IPS DF 6.9 (cell line): ENCODE measurements around the gene EFNA4.

Experiments
- DNase-seq: peaks from one replicate; pipeline ENCODE4 v3.0.0-alpha.2; 2013; ENCODE audit warnings: low read depth, low spot score
- H3K27ac ChIP-seq: one replicate; pipeline ENCODE4 v1.5.1; 2013; ENCODE audit warnings: low read length, control low read depth
- H3K27me3 ChIP-seq: 2 replicates; pipeline ENCODE4 v1.6.1; 2013; ENCODE audit warnings: mild to moderate bottlenecking, low read length; ENCODE audit not compliant: control insufficient read depth, insufficient read depth
- H3K36me3 ChIP-seq: 2 replicates; pipeline ENCODE4 v1.6.1; 2013; ENCODE audit warnings: low read length; ENCODE audit not compliant: control insufficient read depth, insufficient read depth
- H3K4me1 ChIP-seq: 2 replicates; pipeline ENCODE4 v1.6.1; 2013; ENCODE audit warnings: low read length; ENCODE audit not compliant: control insufficient read depth, insufficient read depth
- H3K4me3 ChIP-seq: 2 replicates; pipeline ENCODE4 v1.5.1; 2013; ENCODE audit warnings: mild to moderate bottlenecking, low read length
- H3K9me3 ChIP-seq: 2 replicates; pipeline ENCODE4 v1.6.1; 2013; ENCODE audit warnings: low read length, inconsistent platforms; ENCODE audit not compliant: control insufficient read depth, insufficient read depth
- WGBS: extraction: QIAGEN DNeasy Blood & Tissue Kit; methylation state at CpG from one replicate; pipeline ENCODE4 v1.1.7; 2013; ENCODE audit warnings: mixed read lengths, missing lambda C conversion rate; ENCODE audit not compliant: insufficient read length, insufficient coverage; 5-methylcytosine and 5-hydroxymethylcytosine counted together

Gene EFNA4

GRCh38 chr1:155092131-155092530 is 28.6 kb downstream of the EFNA4 start:
- Histone ChIP-seq H3K27me3 (no peaks in the 10 kb centered on the region), H3K36me3 (no peaks in the 10 kb centered on the region), H3K27ac (no peak overlapping the region), H3K9me3 (no peaks in the 10 kb centered on the region), H3K4me3 (no peak overlapping the region), H3K4me1 (peaks cover 8% of the 10 kb centered on the region; the same call in 1 of the 2 replicates)
- DNase-seq, result no peak
- WGBS, result no CpG with 5 or more reads among the region's 6 CpGs

DNA sequence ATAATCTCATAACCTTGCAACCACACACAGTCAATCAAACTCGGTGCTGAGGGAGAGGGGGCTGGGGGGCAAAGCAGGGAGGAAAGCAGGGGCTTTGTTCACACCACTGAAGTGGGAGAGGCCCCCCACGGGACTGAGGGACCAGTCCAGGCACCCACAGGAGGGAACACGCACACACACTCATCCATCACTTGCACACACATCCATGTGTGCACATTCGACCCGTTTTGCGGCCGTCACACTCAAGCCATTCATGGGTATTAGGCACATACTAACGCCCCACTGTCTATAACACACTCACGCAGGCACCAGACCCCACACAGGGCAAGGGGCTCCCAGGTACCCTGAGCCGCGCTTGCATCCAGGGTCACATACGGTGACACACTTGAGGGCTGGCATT is 29.1 kb downstream of the EFNA4 start:
- WGBS, result no CpG with 5 or more reads among the region's 12 CpGs
- Histone ChIP-seq H3K36me3 (no peaks in the 10 kb centered on the region), H3K4me1 (peaks cover 8% of the 10 kb centered on the region; the same call in 1 of the 2 replicates), H3K27ac (no peak overlapping the region), H3K27me3 (no peaks in the 10 kb centered on the region), H3K9me3 (no peaks in the 10 kb centered on the region), H3K4me3 (no peak overlapping the region)
- no peak for DNase-seq

GRCh38 chr1:155093911-155094621 is 30.5 kb downstream of the EFNA4 start:
- H3K27me3 ChIP-seq, result no peaks in the 10 kb centered on the region
- no peaks in the 10 kb centered on the region for H3K9me3 ChIP-seq
- no peak overlapping the region for H3K27ac ChIP-seq
- peaks cover 8% of the 10 kb centered on the region; the same call in 1 of the 2 replicates for H3K4me1 ChIP-seq
- H3K4me3 ChIP-seq, result no peak overlapping the region
- DNase-seq, result no peak
- no peaks in the 10 kb centered on the region for H3K36me3 ChIP-seq
- no CpG with 5 or more reads among the region's 13 CpGs for WGBS

DNA sequence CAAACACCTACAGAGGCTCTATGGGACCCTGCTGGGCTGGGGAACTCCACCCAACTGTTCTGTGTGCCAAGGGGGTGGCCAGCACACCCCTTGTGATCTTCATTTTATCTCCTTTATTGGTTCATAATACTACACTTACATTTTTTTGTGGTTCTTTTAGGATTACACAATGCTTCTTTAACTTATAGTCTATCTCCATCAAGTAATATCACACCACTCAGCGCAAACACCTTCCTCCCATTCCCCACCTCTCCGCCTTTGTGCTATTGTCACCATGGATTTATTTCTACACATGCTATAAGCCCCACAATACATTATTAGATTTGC is 31.0 kb downstream of the EFNA4 start:
- H3K4me3 ChIP-seq, result no peak overlapping the region
- H3K27me3 ChIP-seq, result no peaks in the 10 kb centered on the region
- H3K27ac ChIP-seq, result no peak overlapping the region
- H3K4me1 ChIP-seq, result peaks cover 8% of the 10 kb centered on the region; the same call in 1 of the 2 replicates
- WGBS, result no CpG with 5 or more reads among the region's 2 CpGs
- H3K36me3 ChIP-seq, result no peaks in the 10 kb centered on the region
- no peak for DNase-seq
- no peaks in the 10 kb centered on the region for H3K9me3 ChIP-seq

DNA sequence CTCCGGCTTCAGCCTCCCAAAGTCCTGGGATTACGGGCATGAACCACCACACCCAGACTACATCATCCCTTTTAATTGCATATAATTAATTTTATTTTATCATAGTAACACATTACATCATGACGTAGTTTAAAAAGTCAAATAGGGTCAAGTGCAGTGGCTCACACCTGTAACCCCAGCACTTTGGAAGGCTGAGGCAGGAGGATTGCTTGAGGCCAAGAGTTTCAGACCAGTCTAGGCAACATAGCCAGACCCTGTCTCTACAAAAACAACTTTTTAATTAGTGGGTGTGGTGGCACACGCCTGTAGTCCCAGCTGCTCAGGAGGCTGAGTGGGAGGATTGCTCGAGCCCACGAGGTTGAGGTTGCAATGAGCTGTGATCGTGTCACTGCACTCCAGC is 35.8 kb downstream of the EFNA4 start:
- no peaks in the 10 kb centered on the region for H3K4me1 ChIP-seq
- no peak overlapping the region for H3K27ac ChIP-seq
- no peak for DNase-seq
- H3K4me3 ChIP-seq, result no peak overlapping the region
- no peaks in the 10 kb centered on the region for H3K36me3 ChIP-seq
- no CpG with 5 or more reads among the region's 7 CpGs for WGBS
- no peaks in the 10 kb centered on the region for H3K9me3 ChIP-seq
- no peaks in the 10 kb centered on the region for H3K27me3 ChIP-seq

GRCh38 chr1:155103325-155103724 is 39.8 kb downstream of the EFNA4 start:
- Histone ChIP-seq H3K27me3 (no peaks in the 10 kb centered on the region), H3K9me3 (no peaks in the 10 kb centered on the region), H3K27ac (no peak overlapping the region), H3K4me1 (no peaks in the 10 kb centered on the region; the same call in 1 of the 2 replicates), H3K4me3 (no peak overlapping the region), H3K36me3 (no peaks in the 10 kb centered on the region)
- no peak for DNase-seq
- WGBS, result no CpG with 5 or more reads among the region's 9 CpGs

- WGBS, result no CpG with 5 or more reads among the region's 7 CpGs
- no peak for DNase-seq
- H3K27me3 ChIP-seq, result no peaks in the 10 kb centered on the region
- H3K27ac ChIP-seq, result no peak overlapping the region
- no peak overlapping the region for H3K4me3 ChIP-seq
- no peaks in the 10 kb centered on the region for H3K9me3 ChIP-seq
- H3K36me3 ChIP-seq, result no peaks in the 10 kb centered on the region
- no peaks in the 10 kb centered on the region; the same call in 1 of the 2 replicates for H3K4me1 ChIP-seq
Observed at GRCh38 chr1:155104605-155105534, 41.3 kb downstream of the EFNA4 start.

GRCh38 chr1:155105604-155106011 is 42.1 kb downstream of the EFNA4 start:
- no peak overlapping the region for H3K4me3 ChIP-seq

GRCh38 chr1:155106862-155107261 is 43.3 kb downstream of the EFNA4 start:
- Histone ChIP-seq H3K27me3 (no peaks in the 10 kb centered on the region; the same call in 1 of the 2 replicates), H3K4me1 (no peaks in the 10 kb centered on the region; the same call in 1 of the 2 replicates), H3K27ac (no peak overlapping the region), H3K4me3 (no peak overlapping the region), H3K9me3 (no peaks in the 10 kb centered on the region), H3K36me3 (no peaks in the 10 kb centered on the region)
- no peak for DNase-seq
- no CpG with 5 or more reads among the region's 6 CpGs for WGBS

More at GRCh38 chr1:155105604-155106011, 42.1 kb downstream of the EFNA4 start:
- H3K36me3 ChIP-seq, result no peaks in the 10 kb centered on the region
- H3K9me3 ChIP-seq, result no peaks in the 10 kb centered on the region
- no CpG with 5 or more reads among the region's 7 CpGs for WGBS
- no peak for DNase-seq
- no peaks in the 10 kb centered on the region; the same call in 1 of the 2 replicates for H3K4me1 ChIP-seq
- no peaks in the 10 kb centered on the region for H3K27me3 ChIP-seq
- H3K27ac ChIP-seq, result no peak overlapping the region

- Histone ChIP-seq H3K4me1 (peaks cover 2% of the 10 kb centered on the region; the same call in 1 of the 2 replicates), H3K36me3 (no peaks in the 10 kb centered on the region), H3K4me3 (no peak overlapping the region), H3K27ac (no peak overlapping the region), H3K27me3 (no peaks in the 10 kb centered on the region; the same call in 1 of the 2 replicates), H3K9me3 (no peaks in the 10 kb centered on the region)
- WGBS, result no CpG with 5 or more reads among the region's 12 CpGs
- DNase-seq, result no peak
Observed at GRCh38 chr1:155107309-155108264, 44.0 kb downstream of the EFNA4 start.
